Colonic mucosa (tissue), 4 donors: Measurements from ENCODE around the gene RUNX2. TPM values are rescaled to one million over a fixed set of nuclear protein-coding genes. Genes with fewer than 3 reads are reported as not detected.

Experiments used
- DNase-seq: peaks from one replicate; pipeline ENCODE4 v3.0.0-alpha.2; 2020
- H3K27ac ChIP-seq: fragments of 200-600 bp; one replicate; pipeline ENCODE4 v1.8.0; 2021
- H3K27me3 ChIP-seq: fragments of 200-600 bp; one replicate; pipeline ENCODE4 v1.8.0; 2021
- H3K36me3 ChIP-seq: fragments of 200-600 bp; one replicate; pipeline ENCODE4 v1.8.0; 2021
- H3K4me1 ChIP-seq: fragments of 200-600 bp; one replicate; pipeline ENCODE4 v1.8.0; 2021; ENCODE audit warnings: mild to moderate bottlenecking
- H3K4me3 ChIP-seq: fragments of 200-600 bp; one replicate; pipeline ENCODE4 v1.8.0; 2021
- H3K9ac ChIP-seq, 2 donors: one replicate each; pipeline ENCODE4 v1.7.0; 2013; ENCODE audit warnings: control low read depth in 2 of 2, low read depth in 2 of 2, low read length in 2 of 2
- H3K9me3 ChIP-seq: fragments of 200-600 bp; one replicate; pipeline ENCODE4 v1.8.0; 2021
- CTCF ChIP-seq: fragments of 200-600 bp; IDR thresholded peaks from one replicate; pipeline ENCODE4 v1.8.0; 2022; ENCODE audit warnings: antibody characterized with exemption, mild to moderate bottlenecking
- intact Hi-C: fragments of 100-400 bp; cut with DNase I; formaldehyde crosslinking; loops from one replicate; pipeline ENCODE4 v1.14.1; 2022
- total RNA-seq, 2 donors: library from RNA; stranded (reverse); fragmentation: NEBNext Ultra II Directional in 1 of 2; extraction: Animal tissue kit (Norgen Biotek cat#: 25700) in 1 of 2; gene quantifications; one replicate each; pipeline ENCODE4 v1.2.1, GENCODE V29; 2021
- donor health status: healthy.
- donor health status: DM: no; HTN: no; CAD: no.
- donor health status: DM: no; HTN: no; CAD: no.

The RUNX2 gene
- total RNA-seq, 2 donors from 2014 or later = 1.7 to 2.6 TPM

DNA sequence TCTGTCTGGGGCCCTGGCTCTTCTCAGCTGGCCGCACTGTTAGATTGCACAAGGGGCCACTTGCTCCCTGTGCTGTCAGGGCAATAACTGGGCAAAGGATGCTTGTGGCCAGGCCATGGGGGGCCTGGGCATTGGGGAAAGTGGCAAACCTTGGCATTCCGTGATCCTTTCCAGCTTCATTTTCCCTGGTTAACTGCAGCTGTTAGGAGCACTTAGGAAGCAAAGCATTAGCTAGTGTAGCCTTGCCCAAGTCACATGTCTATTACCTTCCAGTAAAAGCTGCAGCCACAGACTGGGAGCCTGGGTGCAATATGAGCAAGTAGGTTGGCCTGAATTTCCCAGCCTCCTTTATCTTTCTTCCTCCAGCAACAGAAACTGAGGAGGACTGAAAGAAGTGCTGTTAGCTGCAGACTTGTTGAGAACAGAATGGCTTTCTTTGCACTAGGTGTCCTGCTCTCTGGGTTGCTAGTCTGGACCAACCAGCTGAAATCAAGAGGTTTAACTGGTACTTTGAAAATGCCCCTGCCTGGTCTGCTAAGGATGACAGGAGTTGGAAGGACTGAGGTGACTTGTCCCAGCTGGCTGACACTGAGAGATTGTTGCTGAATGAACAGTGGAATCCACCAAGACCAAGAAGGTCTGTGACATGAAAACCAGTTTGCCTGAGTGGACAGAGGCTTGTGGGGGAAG, 361.9 kb downstream of the RUNX2 start:
- Histone ChIP-seq H3K4me3 (no peak overlapping the region), H3K9ac (no peak overlapping the region), H3K4me1 (no peaks in the 10 kb centered on the region), H3K27ac (no peak overlapping the region), H3K36me3 (no peaks in the 10 kb centered on the region), H3K27me3 (no peaks in the 10 kb centered on the region), H3K9me3 (no peaks in the 10 kb centered on the region)
- no peak for DNase-seq
- no peak for TF ChIP-seq CTCF
- intact Hi-C loops = no loop called here

- no peaks in the 10 kb centered on the region for H3K36me3 ChIP-seq
- no peaks in the 10 kb centered on the region for H3K4me1 ChIP-seq
- H3K9me3 ChIP-seq = no peaks in the 10 kb centered on the region
- H3K27me3 ChIP-seq = no peaks in the 10 kb centered on the region
- no peak for DNase-seq
- intact Hi-C loops = no loop called here
- no peak overlapping the region for H3K27ac ChIP-seq
- TF ChIP-seq CTCF = no peak
- no peak overlapping the region for H3K9ac ChIP-seq
- H3K4me3 ChIP-seq = no peak overlapping the region
Observed at GRCh38 chr6:45690846-45691245, 362.7 kb downstream of the RUNX2 start.

GRCh38 chr6:45691426-45691825, 363.3 kb downstream of the RUNX2 start:
- TF ChIP-seq CTCF = no peak
- intact Hi-C loops = no loop called here
- no peak overlapping the region for H3K27ac ChIP-seq

GRCh38 chr6:45692021-45692420, 363.9 kb downstream of the RUNX2 start:
- Histone ChIP-seq H3K27ac (no peak overlapping the region), H3K9me3 (no peaks in the 10 kb centered on the region), H3K36me3 (no peaks in the 10 kb centered on the region), H3K27me3 (no peaks in the 10 kb centered on the region), H3K4me3 (no peak overlapping the region), H3K4me1 (no peaks in the 10 kb centered on the region), H3K9ac (no peak overlapping the region)
- intact Hi-C loops = no loop called here
- no peak for TF ChIP-seq CTCF
- no peak for DNase-seq

More at GRCh38 chr6:45691426-45691825, 363.3 kb downstream of the RUNX2 start:
- DNase-seq = no peak
- Histone ChIP-seq H3K9me3 (no peaks in the 10 kb centered on the region), H3K9ac (no peak overlapping the region), H3K36me3 (no peaks in the 10 kb centered on the region), H3K4me1 (no peaks in the 10 kb centered on the region), H3K27me3 (no peaks in the 10 kb centered on the region), H3K4me3 (no peak overlapping the region)

GRCh38 chr6:45696738-45697137, 368.6 kb downstream of the RUNX2 start:
- DNase-seq = no peak
- no peaks in the 10 kb centered on the region for H3K9me3 ChIP-seq
- TF ChIP-seq CTCF = no peak
- no peak overlapping the region for H3K27ac ChIP-seq
- H3K36me3 ChIP-seq = no peaks in the 10 kb centered on the region
- H3K27me3 ChIP-seq = no peaks in the 10 kb centered on the region
- no peak overlapping the region for H3K4me3 ChIP-seq
- H3K9ac ChIP-seq = no peak overlapping the region
- no peaks in the 10 kb centered on the region for H3K4me1 ChIP-seq
- intact Hi-C loops = no loop called here
